Neural progenitor cell (in vitro differentiated cells): ENCODE measurements around the gene AEBP2.

Source experiments
- CTCF ChIP-seq: fragments of 200-600 bp; sonication (generic); IDR thresholded peaks from 2 replicates; pipeline ENCODE4 v1.5.1; 2017; ENCODE audit warnings: antibody characterized with exemption, mild to moderate bottlenecking
- EZH2 ChIP-seq: fragments of 200-600 bp; sonication (generic); IDR thresholded peaks from 2 replicates; pipeline ENCODE4 v1.6.1; 2017; ENCODE audit warnings: antibody characterized with exemption, mild to moderate bottlenecking, moderate library complexity
- EZH2phosphoT487 ChIP-seq: fragments of 200-600 bp; sonication (generic); IDR thresholded peaks from 2 replicates; pipeline ENCODE4 v1.6.1; 2017; ENCODE audit warnings: antibody characterized with exemption

GRCh38 chr12:19553175-19553574, 113.9 kb downstream of the AEBP2 start:
- TF ChIP-seq CTCF (no peak), EZH2phosphoT487 (no peak), EZH2 (no peak)
